PFSK-1 (cell line): ENCODE results near the gene MTX1.

Source experiments
- FOXP2 ChIP-seq: optimal IDR thresholded peaks from 2 replicates; pipeline ENCODE3; 2011; ENCODE audit warnings: borderline replicate concordance, control low read depth, inconsistent platforms; ENCODE audit not compliant: insufficient read depth; ENCODE audit errors: extremely low read length, extremely low read depth
- POLR2AphosphoS5 ChIP-seq: IDR thresholded peaks from 2 replicates; pipeline ENCODE4 v1.6.1; 2012; ENCODE audit warnings: low read depth, mild to moderate bottlenecking, control low read depth, low read length, moderate library complexity
- SIN3A ChIP-seq: IDR thresholded peaks from 2 replicates; pipeline ENCODE4 v1.6.1; 2012; ENCODE audit warnings: mild to moderate bottlenecking, low read length, moderate library complexity, borderline replicate concordance; ENCODE audit not compliant: insufficient read depth
- TAF1 ChIP-seq: IDR thresholded peaks from 2 replicates; pipeline ENCODE4 v1.6.1; 2012; ENCODE audit warnings: low read length, control low read depth, borderline replicate concordance; ENCODE audit not compliant: insufficient read depth
- TF ChIP-seq, protein P1 (sequence below), 2 experiments: IDR thresholded peaks; 2 replicates each; pipeline versions ENCODE4 v1.6.1 to v1.8.0; 2011 to 2012; ENCODE audit warnings: low read depth in 2 of 2, low read length in 2 of 2, control low read depth in 1 of 2, inconsistent platforms in 1 of 2, mild to moderate bottlenecking in 1 of 2, moderate library complexity in 1 of 2; ENCODE audit not compliant: insufficient read depth in 1 of 2

MTX1 gene

DNA sequence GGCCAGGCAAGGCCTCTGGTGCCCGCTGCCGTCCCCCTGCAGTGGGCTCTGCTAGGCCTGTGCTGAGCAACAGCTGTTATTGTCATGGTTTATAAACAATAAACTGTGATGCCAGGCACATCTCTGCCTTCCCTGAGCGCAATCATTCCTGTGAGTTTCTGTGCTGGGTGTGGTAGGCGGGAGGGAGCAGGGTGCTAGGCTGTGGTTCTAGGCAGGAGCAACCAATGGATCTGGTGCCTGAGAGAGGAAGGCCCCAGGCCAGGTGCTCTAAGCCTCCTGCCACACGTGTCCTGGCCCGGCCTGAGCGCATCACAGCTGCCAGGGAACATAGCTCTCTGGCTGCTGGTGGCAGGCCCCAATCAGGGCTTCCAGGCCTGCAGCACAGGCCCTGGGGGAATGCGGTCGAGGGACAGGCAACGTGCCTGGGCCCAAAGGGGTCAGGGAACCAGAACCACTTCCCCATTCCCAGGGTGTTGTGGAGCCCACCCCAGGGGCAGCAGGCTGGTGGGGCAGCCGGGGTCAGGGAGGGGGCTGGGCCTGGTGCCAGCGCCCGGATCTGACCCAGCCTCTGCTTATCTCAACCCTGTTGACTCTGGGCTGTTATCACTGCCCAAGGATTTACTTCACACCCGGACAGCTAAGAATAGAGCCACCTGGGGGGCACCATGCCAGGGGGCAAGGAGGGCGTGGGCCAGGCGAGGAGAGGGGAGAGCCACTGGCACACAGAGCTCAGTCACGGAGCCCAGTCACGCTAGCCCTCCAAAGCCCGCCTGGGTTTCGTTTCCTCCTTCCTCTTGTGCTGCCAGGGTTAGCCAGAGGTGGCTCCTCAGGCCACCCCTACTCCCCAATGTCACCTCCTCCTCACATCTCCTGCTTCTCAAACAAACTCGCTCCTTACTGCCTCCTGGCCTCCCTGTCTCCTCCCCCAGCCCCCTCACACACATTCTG, 23.4 kb upstream of the MTX1 start:
- no peak for TF ChIP-seq POLR2AphosphoS5
- TF ChIP-seq FOXP2, result no peak
- TF ChIP-seq SIN3A, result no peak

DNA sequence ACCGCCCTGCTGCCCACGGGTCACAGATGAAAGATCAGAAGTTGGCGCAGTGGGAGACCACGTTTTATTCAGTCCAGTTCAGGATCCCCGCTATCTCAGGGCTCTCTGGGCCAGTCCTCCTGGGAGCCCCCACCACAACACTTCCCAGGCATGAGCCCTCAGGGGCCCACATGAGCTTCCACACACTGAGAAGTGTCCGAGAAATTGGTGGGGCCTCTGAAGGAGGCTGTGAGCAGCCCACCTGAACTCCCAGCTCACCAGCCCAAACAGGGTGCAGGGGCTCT, 22.8 kb upstream of the MTX1 start:
- no peak for TF ChIP-seq SIN3A
- TF ChIP-seq, protein P1, sequence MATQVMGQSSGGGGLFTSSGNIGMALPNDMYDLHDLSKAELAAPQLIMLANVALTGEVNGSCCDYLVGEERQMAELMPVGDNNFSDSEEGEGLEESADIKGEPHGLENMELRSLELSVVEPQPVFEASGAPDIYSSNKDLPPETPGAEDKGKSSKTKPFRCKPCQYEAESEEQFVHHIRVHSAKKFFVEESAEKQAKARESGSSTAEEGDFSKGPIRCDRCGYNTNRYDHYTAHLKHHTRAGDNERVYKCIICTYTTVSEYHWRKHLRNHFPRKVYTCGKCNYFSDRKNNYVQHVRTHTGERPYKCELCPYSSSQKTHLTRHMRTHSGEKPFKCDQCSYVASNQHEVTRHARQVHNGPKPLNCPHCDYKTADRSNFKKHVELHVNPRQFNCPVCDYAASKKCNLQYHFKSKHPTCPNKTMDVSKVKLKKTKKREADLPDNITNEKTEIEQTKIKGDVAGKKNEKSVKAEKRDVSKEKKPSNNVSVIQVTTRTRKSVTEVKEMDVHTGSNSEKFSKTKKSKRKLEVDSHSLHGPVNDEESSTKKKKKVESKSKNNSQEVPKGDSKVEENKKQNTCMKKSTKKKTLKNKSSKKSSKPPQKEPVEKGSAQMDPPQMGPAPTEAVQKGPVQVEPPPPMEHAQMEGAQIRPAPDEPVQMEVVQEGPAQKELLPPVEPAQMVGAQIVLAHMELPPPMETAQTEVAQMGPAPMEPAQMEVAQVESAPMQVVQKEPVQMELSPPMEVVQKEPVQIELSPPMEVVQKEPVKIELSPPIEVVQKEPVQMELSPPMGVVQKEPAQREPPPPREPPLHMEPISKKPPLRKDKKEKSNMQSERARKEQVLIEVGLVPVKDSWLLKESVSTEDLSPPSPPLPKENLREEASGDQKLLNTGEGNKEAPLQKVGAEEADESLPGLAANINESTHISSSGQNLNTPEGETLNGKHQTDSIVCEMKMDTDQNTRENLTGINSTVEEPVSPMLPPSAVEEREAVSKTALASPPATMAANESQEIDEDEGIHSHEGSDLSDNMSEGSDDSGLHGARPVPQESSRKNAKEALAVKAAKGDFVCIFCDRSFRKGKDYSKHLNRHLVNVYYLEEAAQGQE (IDR thresholded peaks at IDR 0.05; ENCODE audit: insufficient read depth in 1 of 2, low read depth in 2 of 2, low read length in 2 of 2), result no peak
- TF ChIP-seq TAF1, result no peak
- TF ChIP-seq POLR2AphosphoS5, result no peak
- TF ChIP-seq FOXP2, result no peak

DNA sequence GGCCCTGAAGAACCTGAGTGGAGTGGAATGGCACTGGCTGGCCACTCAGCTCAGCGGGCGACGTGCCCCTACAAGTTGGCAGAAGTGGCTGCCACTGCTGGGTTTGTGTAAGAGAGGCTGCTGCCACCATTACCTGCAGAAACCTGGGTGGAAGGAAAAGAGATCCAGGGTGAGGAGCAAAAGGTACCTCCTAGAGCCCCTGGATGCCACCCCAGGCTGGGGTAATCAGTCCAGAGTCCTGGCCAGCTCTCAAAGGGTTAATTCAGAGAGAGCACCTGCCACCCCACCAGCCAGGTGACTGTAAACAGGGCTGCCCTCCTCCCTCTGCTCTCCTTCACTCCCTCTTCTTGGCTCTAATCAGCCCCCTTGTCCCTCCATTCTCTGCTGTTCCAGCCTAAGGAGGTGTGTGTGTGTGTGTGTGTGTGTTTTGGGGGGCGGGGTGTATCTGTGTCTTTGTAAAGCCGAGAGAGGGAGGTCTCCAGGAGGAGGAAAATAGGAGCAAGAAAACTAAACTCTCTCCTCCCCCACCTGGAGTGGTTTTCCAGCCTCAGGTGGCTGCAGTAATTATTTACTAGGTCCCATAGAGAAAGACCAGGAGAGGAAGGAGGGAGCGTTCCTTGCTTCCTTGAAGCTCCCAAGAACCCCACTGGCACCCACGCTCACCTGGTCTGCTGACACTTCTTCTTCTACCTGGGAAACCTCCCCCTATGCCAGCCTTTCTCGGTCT, 22.3 kb upstream of the MTX1 start:
- TF ChIP-seq TAF1 (no peak), FOXP2 (no peak)
- TF ChIP-seq, protein P1 (IDR thresholded peaks at IDR 0.05; ENCODE audit: insufficient read depth in 1 of 2, low read depth in 2 of 2, low read length in 2 of 2), result no peak

DNA sequence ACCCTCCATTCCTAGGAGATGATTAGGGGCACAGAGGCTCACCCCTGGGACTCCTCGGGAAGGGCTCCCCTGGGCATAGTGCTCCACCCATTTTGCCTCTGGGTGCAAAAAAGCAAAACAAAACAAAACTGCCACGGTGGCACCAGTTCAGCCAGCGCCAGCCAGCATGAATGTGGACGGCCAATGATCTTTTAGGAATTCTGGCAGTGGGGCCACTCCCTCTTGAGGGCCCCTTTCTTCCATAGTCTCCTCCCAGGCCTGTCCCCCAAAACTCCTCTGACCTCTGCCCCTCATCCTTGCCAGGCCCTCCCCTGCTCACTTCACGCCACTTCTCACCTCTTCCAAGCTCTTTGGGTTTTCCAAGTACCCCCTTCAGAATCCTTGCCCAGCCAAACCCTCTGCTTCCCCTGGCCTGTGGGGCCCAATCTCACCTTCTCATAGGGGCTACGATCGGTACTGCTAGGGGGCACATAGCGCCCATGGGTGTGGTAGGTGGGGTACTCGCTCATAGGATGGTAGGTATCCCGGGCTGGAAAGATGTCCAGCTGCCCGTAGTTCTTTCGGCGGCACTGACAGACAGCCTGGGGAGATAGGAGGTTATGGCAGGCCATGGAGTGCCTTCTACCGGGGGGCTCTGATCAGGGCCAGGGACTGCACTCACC, 21.6 kb upstream of the MTX1 start:
- TF ChIP-seq TAF1 (no peak), SIN3A (no peak), POLR2AphosphoS5 (no peak), FOXP2 (no peak)
- TF ChIP-seq, protein P1 (IDR thresholded peaks at IDR 0.05; ENCODE audit: insufficient read depth in 1 of 2, low read depth in 2 of 2, low read length in 2 of 2), result no peak

DNA sequence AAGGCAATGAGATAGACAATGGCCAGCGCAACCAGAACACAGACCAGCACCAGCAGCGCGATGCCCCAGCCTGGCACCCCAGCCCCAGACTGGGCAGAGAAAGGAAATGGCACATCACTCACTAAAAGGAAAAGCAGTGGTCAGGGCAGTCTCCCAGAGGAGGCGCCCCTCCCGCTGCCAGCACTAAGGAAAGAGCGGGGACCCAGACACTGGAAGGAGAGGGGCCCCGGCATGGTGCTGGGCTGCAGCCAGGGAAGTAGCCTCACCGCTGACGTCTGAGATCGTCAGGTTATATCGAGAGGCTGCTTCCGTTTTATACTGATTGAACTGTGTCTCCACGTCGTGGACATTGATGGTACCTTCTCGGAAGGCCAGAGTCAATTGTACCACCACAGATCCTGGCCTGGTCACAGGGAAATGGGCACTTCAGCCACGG, 21.0 kb upstream of the MTX1 start:
- no peak for TF ChIP-seq SIN3A
- TF ChIP-seq, protein P1 (IDR thresholded peaks at IDR 0.05; ENCODE audit: insufficient read depth in 1 of 2, low read depth in 2 of 2, low read length in 2 of 2), result no peak
- TF ChIP-seq TAF1, result no peak
- TF ChIP-seq FOXP2, result no peak
- TF ChIP-seq POLR2AphosphoS5, result no peak
